Stimulated activated CD4-positive, alpha-beta T cell treated with anti-CD3 and anti-CD28 coated beads, TNF-alpha, amount 100 ng/mL, for 1 hour (primary cell): ENCODE data around the gene RAB24.
"Not testable (repeated sequence)": the region's sequence is repeated elsewhere in the genome, so short reads cannot be mapped to it uniquely, and the experiment has no call there.

Experiments used
- DNase-seq, 3 donors: peaks; one replicate each; pipeline ENCODE4 v3.0.0-alpha.2; 2020; ENCODE audit warnings: low read depth in 3 of 3, low spot score in 1 of 3

Gene RAB24

DNA sequence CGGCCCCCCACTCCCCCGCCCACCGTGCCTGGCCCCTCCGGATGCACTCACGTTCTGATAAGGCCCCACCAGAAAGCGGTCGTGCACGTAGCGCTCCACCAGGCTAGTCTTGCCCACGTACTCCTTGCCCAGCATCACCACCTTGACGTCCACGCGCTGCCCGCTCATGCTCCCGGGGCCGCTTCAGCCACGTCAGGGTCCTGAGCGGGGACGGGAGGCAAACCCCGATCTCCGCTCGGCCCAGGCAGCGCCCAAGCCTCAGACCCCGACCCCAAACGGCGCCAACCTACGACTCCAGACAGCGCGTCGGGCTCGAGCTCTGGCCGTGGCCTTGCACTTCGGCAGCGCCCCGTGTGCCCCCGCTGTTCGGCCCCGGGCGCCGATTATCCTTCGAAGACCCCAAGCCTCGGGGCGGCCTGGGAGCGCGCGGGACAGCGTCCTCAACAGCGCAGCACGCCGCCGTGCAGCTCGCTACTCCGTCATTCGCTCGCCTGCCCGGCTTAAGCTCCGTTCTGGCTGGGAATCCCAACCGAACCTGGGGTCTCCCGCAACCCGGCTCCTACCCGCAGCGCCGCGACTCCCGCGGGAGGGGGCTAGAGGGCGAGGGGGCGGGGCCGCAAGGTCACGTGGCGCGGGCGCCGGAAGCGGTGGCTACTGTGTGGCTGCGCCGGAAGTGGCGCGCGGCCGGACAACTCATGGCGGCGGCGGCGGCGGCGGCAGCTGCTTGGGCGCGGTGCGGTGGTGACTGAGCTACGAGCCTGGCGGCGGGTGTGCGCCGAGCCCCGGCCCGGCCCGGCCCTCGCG, at the start of gene RAB24, which contains the start of gene PRELID1:
Gene RAB24, minus strand, starts transcription at position 599 of the 804 bp plus-strand sequence. Its CDS starts 431 bp downstream, at position 168.
Gene PRELID1, plus strand, starts transcription at position 679 of the 804 bp plus-strand sequence. CDS start 187 bp downstream, outside the sequence.
- peak; percentile 63 to 87 (median 76) for DNase-seq

DNA sequence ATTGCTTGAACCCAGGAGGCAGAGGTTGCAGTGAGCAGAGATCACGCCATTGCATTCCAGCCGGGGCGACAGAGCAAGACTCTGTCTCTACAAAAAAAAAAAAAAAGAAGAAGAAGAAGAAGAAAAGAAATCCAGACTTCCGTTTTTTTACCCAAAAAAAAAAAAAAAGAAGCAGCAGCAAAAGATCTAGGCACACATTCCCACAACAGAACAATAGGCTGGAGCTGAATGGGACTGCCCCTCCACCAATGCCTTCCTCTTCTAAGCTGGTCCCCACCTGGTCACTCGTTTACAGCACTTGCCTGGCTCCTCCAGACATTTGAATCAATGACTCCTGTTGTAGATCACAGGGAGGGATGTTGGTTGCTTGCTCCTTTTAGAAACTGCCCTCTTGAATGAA, 49.6 kb upstream of the RAB24 start:
- no peak for DNase-seq

DNA sequence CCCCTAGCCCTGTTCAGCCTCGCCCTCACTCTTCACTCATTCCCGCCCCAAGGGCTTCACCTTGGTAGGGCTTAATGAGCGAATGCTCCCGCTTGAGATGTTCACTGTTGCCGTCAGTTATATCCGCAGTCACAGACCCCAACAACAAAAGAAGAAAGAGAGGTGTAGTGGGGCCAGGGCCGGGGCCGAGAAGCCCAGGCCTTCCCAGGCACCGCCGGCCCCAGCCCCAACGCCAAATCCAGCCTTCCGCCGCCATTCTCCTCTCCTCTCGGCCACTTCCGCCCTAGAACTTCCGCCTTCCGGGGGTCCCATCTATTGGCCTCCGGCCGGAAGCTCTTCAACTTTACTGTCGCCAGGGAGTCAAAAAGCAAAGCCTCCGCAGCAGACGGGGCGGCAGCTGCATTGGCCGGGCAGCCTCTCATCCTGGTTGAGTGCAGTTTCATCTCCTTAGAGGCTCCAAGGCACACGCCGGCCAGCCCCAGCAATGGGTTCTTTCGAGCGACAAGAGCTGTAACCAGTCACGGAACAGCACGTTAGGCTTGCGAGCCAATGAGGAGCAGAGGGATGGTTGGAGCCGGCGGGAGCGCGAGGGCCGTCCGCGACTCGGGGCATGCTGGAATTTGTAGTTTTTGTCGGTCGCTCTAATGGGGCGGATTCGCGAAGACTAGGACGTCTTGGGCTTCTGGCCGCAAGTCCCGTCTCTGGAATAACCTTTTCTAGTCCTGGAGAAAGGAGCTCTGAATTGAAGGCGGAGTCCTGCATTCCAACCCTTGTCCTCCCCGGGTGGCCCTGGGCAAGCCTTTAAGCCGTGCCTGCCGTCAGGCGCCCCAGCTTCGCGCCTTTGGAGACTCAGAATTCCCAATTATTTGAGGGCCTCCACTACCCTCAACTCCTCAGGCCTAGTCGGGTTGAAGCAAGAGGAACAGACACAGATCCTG, 48.1 kb upstream of the RAB24 start, which contains the start of gene LMAN2:
Gene LMAN2, minus strand, starts transcription at position 277 of the 938 bp plus-strand sequence. Its CDS starts 21 bp downstream, at position 256.
- DNase-seq = peak; percentile 72 to 75 (median 74)

GRCh38 chr5:177350776-177351391, 47.4 kb upstream of the RAB24 start:
- no peak for DNase-seq

- no peak for DNase-seq
Observed at GRCh38 chr5:177349762-177350161, 46.2 kb upstream of the RAB24 start.

- DNase-seq = no peak
Observed at GRCh38 chr5:177349362-177349647, 45.8 kb upstream of the RAB24 start.

DNA sequence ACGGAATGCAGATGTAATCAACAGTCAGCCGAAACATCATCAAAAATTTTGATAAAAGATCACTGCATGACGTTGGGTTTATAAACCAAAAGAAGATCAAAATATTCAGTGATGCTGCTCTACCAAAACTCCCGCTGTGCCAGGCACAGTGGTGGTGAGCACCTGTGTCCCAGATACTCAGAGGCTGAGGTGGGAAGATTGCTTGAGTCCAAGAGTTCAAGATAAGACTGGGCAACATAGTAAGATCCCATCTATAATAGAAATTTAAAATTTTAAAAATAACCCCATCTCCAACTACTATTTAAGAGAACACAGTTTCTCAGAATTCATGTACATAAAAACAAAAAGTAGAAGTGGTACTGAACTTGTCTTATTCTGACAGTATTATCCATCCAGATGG, 44.2 kb upstream of the RAB24 start:
- DNase-seq = no peak

GRCh38 chr5:177346820-177347219, 43.3 kb upstream of the RAB24 start:
- no peak for DNase-seq

- DNase-seq = no peak
Observed at GRCh38 chr5:177344891-177345290, 41.4 kb upstream of the RAB24 start.

DNA sequence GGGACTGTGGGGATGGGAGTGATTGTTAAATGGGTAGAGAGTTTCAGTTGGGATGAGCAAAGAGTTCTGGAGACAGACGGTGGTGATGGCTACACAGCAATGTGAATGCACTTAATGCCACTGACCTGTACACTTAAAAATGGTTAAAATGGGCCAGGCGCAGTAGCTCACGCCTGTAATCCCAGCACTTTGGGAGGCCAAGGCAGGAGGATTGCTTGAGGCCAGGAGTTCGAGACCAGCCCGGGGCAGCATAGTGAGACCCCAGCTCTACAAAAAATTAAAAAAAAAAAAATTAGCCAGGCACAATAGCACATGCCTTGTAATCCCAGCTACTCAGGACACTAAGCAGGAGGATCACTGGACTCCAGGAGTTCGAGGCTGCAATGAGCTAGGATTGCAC, 40.3 kb upstream of the RAB24 start:
- no peak for DNase-seq

DNA sequence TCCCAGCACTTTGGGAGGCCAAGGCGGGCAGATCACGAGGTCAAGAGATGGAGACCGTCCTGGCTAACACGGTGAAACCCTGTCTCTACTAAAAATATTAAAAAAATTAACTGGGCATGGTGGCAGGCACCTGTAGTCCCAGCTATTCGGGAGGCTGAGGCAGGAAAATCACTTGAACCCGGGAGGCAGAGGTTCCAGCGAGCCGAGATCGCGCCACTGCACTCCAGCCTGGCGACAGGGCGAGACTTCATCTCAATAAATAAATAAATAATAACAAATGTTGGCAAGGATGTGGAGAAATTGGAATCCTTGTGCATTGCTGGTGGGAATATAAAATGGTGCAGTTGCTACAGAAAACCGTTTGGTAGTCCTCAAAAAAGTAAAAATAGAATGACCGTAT, 39.5 kb upstream of the RAB24 start:
- not testable (repeated sequence) for DNase-seq

DNA sequence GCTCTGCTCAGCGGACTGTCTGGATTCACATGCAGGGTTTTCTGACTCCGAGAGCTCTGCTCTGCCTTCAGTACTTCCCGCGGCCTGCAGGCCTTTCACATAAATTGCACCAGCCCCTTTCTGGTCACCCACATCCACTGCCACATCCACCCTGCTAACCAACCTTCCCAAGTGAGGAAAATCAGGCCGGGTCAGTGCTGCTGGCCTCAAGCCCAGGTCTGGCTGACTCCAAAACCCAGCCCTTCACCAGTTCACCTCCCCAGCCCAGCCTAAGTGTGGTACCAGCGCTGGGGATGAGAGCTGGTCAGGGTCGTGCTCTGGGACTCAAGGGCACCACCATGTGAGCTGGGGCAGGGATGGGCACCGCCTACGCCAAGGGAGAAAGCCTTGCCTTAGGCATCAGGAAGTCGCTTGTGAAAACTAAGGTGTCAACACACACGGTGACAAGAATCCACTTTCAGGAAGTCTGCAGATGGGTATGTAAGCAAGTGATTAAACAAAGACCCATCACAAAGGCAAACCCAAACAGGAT, 35.7 kb upstream of the RAB24 start:
- no peak for DNase-seq

DNA sequence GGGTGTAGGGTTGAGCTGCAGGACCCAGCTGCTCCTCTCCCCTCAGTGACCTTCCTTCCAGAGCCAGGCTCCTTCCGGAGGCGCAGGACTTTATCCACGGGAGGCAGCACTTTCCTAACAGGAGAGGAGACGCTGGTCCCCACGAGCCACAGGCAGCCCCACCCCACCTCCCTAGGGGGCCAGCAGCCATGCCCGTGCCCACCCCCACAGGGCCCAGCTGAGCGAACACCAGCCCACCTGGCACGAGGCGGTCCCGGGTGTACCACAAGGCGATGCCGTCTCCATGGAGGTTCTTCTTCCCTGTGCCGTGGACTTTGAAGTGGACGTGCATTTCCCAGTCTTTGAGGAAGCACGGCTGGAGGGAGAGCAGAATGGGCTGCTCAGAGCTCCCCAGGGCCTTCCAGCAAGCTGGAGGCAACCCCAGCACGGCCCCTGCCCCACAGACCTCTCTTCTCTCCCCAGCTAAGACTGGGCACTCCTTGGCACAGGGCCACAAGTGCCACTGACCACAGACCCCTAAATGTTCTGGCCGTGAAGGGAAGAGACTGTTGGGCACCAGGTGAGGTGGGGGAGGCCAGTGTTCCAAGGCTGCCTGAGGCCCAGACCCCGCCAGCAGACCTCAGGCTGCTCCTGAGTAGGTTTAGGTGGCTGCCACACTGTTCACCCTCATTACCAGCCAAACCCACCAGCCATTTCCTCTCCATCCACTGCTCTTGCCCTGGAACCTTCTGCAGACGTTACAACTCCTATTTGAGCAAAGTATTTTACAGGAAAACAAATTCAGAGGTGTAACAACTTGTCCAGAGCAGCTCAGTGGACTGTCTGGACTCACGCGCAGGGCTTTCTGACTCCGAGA, 35.0 kb upstream of the RAB24 start:
- DNase-seq = no peak

DNA sequence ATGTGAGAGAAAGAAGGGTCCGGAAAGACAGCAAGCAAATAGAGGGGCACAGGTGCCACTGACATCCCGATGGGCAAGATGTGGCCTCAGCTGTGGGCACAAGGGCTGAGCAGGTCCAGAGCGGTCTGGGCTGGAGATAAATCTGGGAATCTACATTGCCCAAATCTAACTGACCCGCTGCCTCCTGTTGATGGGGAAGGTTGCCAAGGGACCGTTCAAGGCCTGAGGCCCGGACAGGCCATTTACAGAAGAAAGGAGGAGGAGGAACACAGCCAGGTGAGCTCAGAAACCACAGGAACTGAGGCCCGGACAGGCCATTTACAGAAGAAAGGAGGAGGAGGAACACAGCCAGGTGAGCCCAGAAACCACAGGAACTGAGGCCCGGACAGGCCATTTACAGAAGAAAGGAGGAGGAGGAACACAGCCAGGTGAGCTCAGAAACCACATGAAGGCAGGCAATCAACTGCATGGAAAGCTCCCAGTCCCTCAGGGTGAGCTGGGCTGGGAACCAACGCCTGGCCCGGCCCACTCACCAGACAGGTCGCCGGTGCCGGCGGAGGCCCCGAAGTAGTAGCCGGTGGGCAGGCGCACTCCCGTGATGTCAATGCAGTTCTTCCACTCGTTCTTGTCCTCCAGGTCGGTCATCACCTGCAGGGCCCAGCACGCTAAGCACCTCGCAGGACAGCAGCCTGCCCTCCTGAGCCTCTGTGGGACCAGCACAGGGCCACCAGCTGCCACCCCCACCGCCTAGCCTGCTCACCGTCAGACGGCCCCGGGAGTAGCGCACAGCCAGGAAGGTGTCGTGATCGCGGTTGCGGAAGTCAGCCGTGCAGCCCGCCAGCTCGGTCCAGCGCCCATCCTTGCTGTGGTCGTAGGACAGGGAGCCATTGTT, 33.3 kb upstream of the RAB24 start:
- DNase-seq = no peak

GRCh38 chr5:177336112-177336511, 32.6 kb upstream of the RAB24 start:
- DNase-seq = no peak

- no peak for DNase-seq
Observed at GRCh38 chr5:177335701-177336065, 32.2 kb upstream of the RAB24 start.

GRCh38 chr5:177334781-177335700, 31.5 kb upstream of the RAB24 start:
- DNase-seq = no peak

- no peak for DNase-seq
Observed at GRCh38 chr5:177334155-177334551, 30.6 kb upstream of the RAB24 start.
